ENCODE data around the gene TTK. TPM values are rescaled to one million over a fixed set of nuclear protein-coding genes. Genes with fewer than 3 reads are reported as not detected.
"Not testable (repeated sequence)": the region's sequence is repeated elsewhere in the genome, so short reads cannot be mapped to it uniquely, and the experiment has no call there.

TTK gene
- total and polyA plus RNA-seq, 5 donors from 2014 or later: 1.1 to 2.6 (median 1.7) TPM; not detected in 1

DNA sequence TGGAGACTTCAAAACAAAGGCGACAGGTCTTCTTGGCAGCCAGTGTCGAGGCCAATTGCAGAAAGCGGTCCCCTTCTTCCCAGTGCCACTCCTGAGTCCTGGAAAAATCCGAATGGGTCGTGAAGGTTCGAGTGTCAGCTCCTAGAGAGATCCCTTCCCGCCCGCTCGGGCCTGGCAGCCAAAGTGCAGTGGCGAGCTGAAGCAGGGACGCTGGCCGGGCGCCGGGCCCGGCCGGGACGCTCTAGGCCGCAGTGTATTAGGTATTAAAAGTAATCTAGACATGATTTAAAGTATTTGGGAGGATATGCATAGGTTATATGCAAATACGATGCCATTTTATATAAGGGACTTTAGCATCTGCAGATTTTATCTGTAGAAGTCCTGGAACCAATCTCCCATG, 66.0 kb downstream of the TTK start:
- not testable (repeated sequence) for H3K4me1 ChIP-seq (ENCODE audit: control insufficient read depth, insufficient read depth, low read length, poor library complexity, severe bottlenecking); H3K4me3 Mint-ChIP-seq; DNase-seq; ATAC-seq (ENCODE audit: low read depth in 2 of 2); H3K27ac ChIP-seq (ENCODE audit: insufficient read depth, low read length, poor library complexity, severe bottlenecking); H3K36me3 Mint-ChIP-seq; H3K36me3 ChIP-seq (ENCODE audit: control insufficient read depth, insufficient read depth, low read length); H3K9me3 ChIP-seq (ENCODE audit: control insufficient read depth in 2 of 2, low read length in 2 of 2); H3K4me3 ChIP-seq (ENCODE audit: low read depth, low read length); H3K27ac Mint-ChIP-seq; H3K27me3 ChIP-seq (ENCODE audit: control insufficient read depth, insufficient read depth, low read length); H3K4me1 Mint-ChIP-seq
- H3K9me3 Mint-ChIP-seq: peaks cover 0 to 11% (median 5%) of the 10 kb centered on the region in 7 donors
- peaks cover 18% of the 10 kb centered on the region for H3K27me3 Mint-ChIP-seq

DNA sequence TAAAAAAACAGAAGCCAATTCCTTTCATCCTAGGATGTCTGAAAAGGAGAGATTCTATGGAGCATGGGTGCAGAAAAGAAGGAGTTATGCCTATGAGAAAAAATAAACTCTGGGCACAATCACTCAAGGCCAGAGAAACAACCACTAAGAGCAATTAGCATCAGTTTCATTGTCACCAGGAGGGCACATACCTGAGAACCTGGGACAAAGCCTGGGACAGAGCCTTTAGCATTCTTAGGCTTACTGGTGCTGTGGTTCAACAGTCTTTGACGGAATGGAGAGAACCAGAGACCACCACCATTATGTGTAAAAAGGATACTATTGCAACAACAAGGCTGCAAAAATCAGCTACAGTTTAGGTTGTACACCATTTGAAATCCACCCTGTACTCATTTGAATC, 72.6 kb downstream of the TTK start:
- Histone ChIP-seq H3K27ac (ENCODE audit: insufficient read depth, low read length, poor library complexity, severe bottlenecking) (no peak overlapping the region), H3K4me3 (ENCODE audit: low read depth, low read length) (no peak overlapping the region), H3K36me3 (ENCODE audit: control insufficient read depth, insufficient read depth, low read length) (no peaks in the 10 kb centered on the region), H3K4me1 (ENCODE audit: control insufficient read depth, insufficient read depth, low read length, poor library complexity, severe bottlenecking) (no peaks in the 10 kb centered on the region), H3K9me3 (ENCODE audit: control insufficient read depth in 2 of 2, low read length in 2 of 2) (peaks cover 0 to 6% of the 10 kb centered on the region in 2 experiments), H3K27me3 (ENCODE audit: control insufficient read depth, insufficient read depth, low read length) (peaks cover 4% of the 10 kb centered on the region)
- Mint-ChIP-seq H3K4me3 (no peak overlapping the region), H3K27me3 (peaks cover 13% of the 10 kb centered on the region), H3K36me3 (no peaks in the 10 kb centered on the region), H3K4me1 (no peaks in the 10 kb centered on the region), H3K9me3 (peaks cover 0 to 11% (median 5%) of the 10 kb centered on the region in 7 donors), H3K27ac (no peak overlapping the region)
- ATAC-seq (ENCODE audit: low read depth in 2 of 2) (no peak), DNase-seq (no peak)

DNA sequence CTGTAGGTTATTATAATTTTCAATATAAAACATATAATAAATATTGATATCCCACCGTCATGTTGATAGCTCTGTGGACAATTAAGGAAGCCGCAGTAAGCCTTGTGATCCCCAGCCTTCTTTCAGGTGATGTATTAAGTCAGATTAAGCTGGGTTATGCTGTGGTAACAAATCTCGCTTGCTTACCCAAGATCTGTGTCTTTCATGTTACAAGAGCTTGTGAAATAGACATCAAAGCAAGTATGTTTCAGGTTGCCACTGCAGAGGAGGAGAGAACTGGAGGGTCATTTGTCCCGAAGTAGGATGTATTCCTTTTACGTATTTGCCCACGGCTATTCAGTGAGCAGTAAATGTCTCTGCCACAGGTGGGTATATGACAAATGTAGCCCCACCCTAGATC, 84.2 kb downstream of the TTK start:
- peaks cover 22% of the 10 kb centered on the region for H3K27me3 Mint-ChIP-seq
- no peak overlapping the region for H3K4me3 Mint-ChIP-seq

DNA sequence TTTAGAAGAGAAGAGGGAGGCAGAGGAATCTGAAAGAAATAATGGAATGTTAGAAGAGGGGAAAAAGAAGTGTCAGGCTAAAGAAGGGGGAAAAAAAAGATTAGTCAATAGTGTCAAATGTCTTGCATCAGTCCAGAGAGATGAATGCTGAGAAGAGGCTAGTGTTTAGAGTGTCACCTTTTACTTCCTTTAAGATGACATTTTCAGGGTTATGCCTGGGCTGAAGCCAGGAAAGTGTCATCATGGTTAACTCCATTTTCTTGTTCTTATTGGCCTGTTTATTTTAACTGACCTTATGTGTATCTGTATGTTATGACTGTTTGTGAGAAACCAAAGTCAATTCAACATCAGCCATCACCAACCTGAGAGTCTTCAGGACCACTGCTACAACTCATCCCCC, 87.1 kb downstream of the TTK start:
- Mint-ChIP-seq H3K27ac (no peak overlapping the region), H3K4me1 (no peaks in the 10 kb centered on the region)
- DNase-seq: no peak

More for the DNA sequence above, 84.2 kb downstream of the TTK start:
- peaks cover 0 to 3% (median 0%) of the 10 kb centered on the region in 7 donors for H3K9me3 Mint-ChIP-seq
- Histone ChIP-seq H3K4me3 (ENCODE audit: low read depth, low read length) (no peak overlapping the region), H3K27me3 (ENCODE audit: control insufficient read depth, insufficient read depth, low read length) (peaks cover 3% of the 10 kb centered on the region), H3K4me1 (ENCODE audit: control insufficient read depth, insufficient read depth, low read length, poor library complexity, severe bottlenecking) (no peaks in the 10 kb centered on the region), H3K9me3 (ENCODE audit: control insufficient read depth in 2 of 2, low read length in 2 of 2) (no peaks in the 10 kb centered on the region), H3K36me3 (ENCODE audit: control insufficient read depth, insufficient read depth, low read length) (no peaks in the 10 kb centered on the region), H3K27ac (ENCODE audit: insufficient read depth, low read length, poor library complexity, severe bottlenecking) (no peak overlapping the region)
- ATAC-seq (ENCODE audit: low read depth in 2 of 2): no peak
- H3K4me1 Mint-ChIP-seq: no peaks in the 10 kb centered on the region
- no peaks in the 10 kb centered on the region for H3K36me3 Mint-ChIP-seq
- no peak for DNase-seq
- H3K27ac Mint-ChIP-seq: no peak overlapping the region

More for the DNA sequence above, 87.1 kb downstream of the TTK start:
- Histone ChIP-seq H3K4me3 (ENCODE audit: low read depth, low read length) (no peak overlapping the region), H3K36me3 (ENCODE audit: control insufficient read depth, insufficient read depth, low read length) (no peaks in the 10 kb centered on the region), H3K27me3 (ENCODE audit: control insufficient read depth, insufficient read depth, low read length) (peaks cover 3% of the 10 kb centered on the region), H3K27ac (ENCODE audit: insufficient read depth, low read length, poor library complexity, severe bottlenecking) (no peak overlapping the region), H3K4me1 (ENCODE audit: control insufficient read depth, insufficient read depth, low read length, poor library complexity, severe bottlenecking) (no peaks in the 10 kb centered on the region), H3K9me3 (ENCODE audit: control insufficient read depth in 2 of 2, low read length in 2 of 2) (no peaks in the 10 kb centered on the region)
- no peak overlapping the region for H3K4me3 Mint-ChIP-seq
- H3K36me3 Mint-ChIP-seq: no peaks in the 10 kb centered on the region
- H3K27me3 Mint-ChIP-seq: peaks cover 33% of the 10 kb centered on the region
- ATAC-seq (ENCODE audit: low read depth in 2 of 2): no peak
- peaks cover 0 to 3% (median 0%) of the 10 kb centered on the region in 7 donors for H3K9me3 Mint-ChIP-seq

Other genes with a start within 250 kb of the TTK start
- not detected for gene ELOVL4, start 57.1 kb upstream of the TTK start, total RNA-seq
- gene ELOVL4, start 57.1 kb upstream of the TTK start, polyA plus RNA-seq: under 1 TPM; 0.10 to 0.72 (median 0.25) TPM
- gene BCKDHB, start 102.0 kb downstream of the TTK start, total RNA-seq: 15.2 TPM
- gene BCKDHB, start 102.0 kb downstream of the TTK start, polyA plus RNA-seq: 10 to 100 TPM; 17.4 to 28.7 (median 25.5) TPM

Measured in CD4-positive, CD25-positive, alpha-beta regulatory T cell (primary cell).